GM12892 (cell line): ENCODE measurements around the gene SIDT2.
"Not testable (repeated sequence)": the region's sequence is repeated elsewhere in the genome, so short reads cannot be mapped to it uniquely, and the experiment has no call there.

ENCODE experiments used
- POLR2A ChIP-seq: IDR thresholded peaks from 2 replicates; pipeline ENCODE4 v1.6.1; 2011; ENCODE audit warnings: low read depth, low read length, control low read depth
- POLR2AphosphoS5 ChIP-seq: IDR thresholded peaks from 2 replicates; pipeline ENCODE4 v1.6.1; 2011; ENCODE audit warnings: low read depth, low read length, control low read depth

DNA sequence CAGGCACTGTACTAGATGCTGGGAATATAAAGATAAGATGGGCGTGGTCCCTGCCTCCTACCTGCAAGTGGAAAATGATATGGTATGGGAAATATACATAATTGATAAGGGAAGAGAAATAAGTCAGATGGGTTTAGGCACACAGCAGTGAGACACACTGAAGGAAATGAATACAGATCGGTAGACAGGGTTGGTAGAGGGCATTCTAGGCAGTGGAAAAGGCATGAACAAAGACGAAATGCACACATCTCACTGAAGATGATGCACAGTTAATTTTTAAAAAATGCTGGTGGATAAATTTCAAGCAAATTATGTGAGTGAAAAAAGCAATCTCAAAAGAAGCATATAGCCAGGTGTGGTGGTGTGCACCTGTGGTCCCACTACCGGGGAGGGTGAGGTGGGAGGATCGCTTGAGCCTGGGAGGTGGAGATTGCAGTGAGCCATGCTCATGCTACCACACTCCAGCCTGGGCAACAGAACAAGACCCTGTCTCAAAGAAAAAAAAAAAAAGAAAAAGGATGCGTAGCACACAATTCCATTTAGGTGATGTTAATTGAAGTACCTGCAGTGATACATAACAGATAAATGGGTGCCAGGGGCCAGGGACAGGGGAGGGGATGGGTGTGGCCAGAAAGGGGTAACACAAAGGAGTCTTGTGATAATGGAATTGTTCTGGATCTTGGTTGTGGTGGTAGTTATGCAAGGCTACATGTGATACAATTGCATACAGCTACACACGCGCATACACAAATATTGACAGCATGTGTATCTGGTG is 31.0 kb downstream of the SIDT2 start:
- not testable (repeated sequence) for TF ChIP-seq POLR2AphosphoS5, POLR2A
